GM10248 (cell line): ENCODE results near the gene DYNC2H1.

ENCODE experiments used
- CTCF ChIA-PET: fragments of 300-600 bp; sonication (Branson Sonifier 250); formaldehyde crosslinking; extraction: SDS; loops from one replicate; lab custom pipeline; 2021; ENCODE audit warnings: antibody characterized with exemption; lab: Yijun Ruan, JAX
- POLR2A ChIA-PET: fragments of 350-650 bp; sonication (Branson Sonifier 250); formaldehyde crosslinking; extraction: SDS; loops from one replicate; lab custom pipeline; 2020; ENCODE audit warnings: antibody characterized with exemption; lab: Yijun Ruan, JAX
- DNase-seq: peaks from one replicate; pipeline ENCODE4 v3.0.0; 2012; ENCODE audit errors: extremely low spot score
- CTCF ChIP-seq: IDR thresholded peaks from 2 replicates; pipeline ENCODE4 v1.5.1; 2012; ENCODE audit warnings: mild to moderate bottlenecking, low read depth; ENCODE audit errors: extremely low read depth, missing control alignments, control extremely low read depth

Gene DYNC2H1

GRCh38 chr11:103465555-103466140 is 356.4 kb downstream of the DYNC2H1 start:
- no peak for DNase-seq
- TF ChIP-seq CTCF = no peak
- POLR2A ChIA-PET = no interaction called here
- CTCF ChIA-PET = interaction anchor here (2.3 kb wide), 1 partner anchor 10 kb away, joined by 5 read pairs; no protein-coding TSS in a partner anchor

DNA sequence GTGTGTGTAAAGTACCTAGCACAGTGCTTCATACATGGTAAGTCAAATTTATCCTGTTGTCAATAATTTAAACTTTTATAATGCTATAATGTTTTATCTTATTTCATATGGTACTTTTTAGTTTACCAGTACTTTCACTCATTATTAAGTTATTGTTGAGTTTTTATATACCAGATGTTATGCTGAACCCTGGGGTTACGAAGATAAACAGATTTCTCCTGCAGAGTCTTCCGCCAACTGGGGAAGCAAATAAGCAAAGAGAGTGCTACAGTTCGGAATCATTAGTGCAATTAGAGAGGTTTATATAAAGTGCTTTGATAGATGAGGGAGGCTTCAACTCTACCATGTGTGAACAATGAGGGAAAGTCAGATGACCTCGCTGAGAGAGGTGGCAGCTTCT is 362.3 kb downstream of the DYNC2H1 start:
- no peak for TF ChIP-seq CTCF
- CTCF ChIA-PET = interaction anchor here (1.3 to 2.8 kb wide), 2 partner anchors 8 to 19 kb away, joined by 3 to 11 read pairs; no protein-coding TSS in a partner anchor
- POLR2A ChIA-PET = no interaction called here
- no peak for DNase-seq

DNA sequence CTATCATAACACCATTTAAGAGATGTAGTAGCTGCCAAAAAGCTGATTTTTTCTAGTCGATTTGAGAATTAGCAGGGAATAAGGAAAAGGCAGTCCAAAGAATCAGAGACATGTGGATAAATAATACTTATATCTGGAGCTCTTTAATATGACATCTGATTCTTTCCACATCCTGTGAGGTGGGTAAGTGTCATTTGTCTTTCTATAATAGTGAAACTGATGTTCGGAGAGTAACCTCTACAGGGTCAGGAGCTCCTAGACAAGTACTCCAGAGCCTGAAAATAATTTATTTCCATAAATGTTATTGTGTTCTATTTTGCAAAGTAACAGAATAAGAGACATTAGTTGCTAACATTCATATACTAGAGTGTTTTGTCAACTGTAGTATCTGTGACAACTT is 367.6 kb downstream of the DYNC2H1 start:
- no peak for DNase-seq
- TF ChIP-seq CTCF = no peak
- CTCF ChIA-PET = interaction anchor here (0.8 to 1.7 kb wide), 3 partner anchors 9 to 109 kb away, joined by 3 read pairs; no protein-coding TSS in a partner anchor
- POLR2A ChIA-PET = no interaction called here

DNA sequence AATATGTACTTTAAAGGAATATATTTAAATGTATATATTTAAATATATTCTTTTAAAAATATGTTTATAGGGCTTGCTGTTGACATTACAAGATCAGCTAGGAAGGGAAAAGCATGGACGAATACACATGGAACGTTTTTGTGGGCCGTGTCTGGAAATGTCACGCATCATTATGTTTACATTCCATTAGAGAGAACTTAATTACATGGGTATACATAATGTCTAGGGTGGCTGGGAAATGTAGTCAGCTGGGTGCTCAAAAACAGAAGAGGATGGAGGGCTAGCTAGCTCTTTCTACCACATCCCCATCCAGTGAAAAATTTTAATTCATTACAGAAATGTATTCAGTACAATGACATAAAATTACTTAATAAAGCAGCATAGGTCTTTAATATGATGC is 371.2 kb downstream of the DYNC2H1 start:
- ChIA-PET CTCF (no interaction called here), POLR2A (no interaction called here)
- no peak for DNase-seq
- no peak for TF ChIP-seq CTCF

DNA sequence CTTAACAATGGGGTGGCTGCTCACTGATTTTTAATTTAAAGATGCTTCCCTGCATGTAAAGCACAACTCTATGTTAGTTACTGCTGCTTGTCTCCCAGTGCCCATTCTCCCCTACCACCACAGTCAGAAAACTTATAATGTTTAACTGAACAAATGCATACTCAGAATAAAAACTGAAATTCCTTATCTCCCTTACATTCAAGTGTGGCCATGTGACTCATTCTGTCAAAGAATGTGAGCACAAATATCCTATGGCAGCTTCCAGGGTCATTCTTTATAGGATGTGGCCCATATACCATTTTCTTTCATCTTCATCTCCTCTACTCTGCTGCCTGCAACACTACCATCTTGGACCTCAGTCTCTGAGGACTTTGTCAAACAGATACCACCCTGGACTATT is 374.8 kb downstream of the DYNC2H1 start:
- POLR2A ChIA-PET = no interaction called here
- TF ChIP-seq CTCF = no peak
- no peak for DNase-seq
- CTCF ChIA-PET = no interaction called here

GRCh38 chr11:103484545-103484944 is 375.3 kb downstream of the DYNC2H1 start:
- ChIA-PET CTCF (no interaction called here), POLR2A (no interaction called here)
- TF ChIP-seq CTCF = no peak
- no peak for DNase-seq
